Keratinocyte (primary cell): ENCODE results near the gene SLC19A1. TPM values are rescaled to one million over a fixed set of nuclear protein-coding genes. Genes with fewer than 3 reads are reported as not detected.

Experiments used
- DNase-seq: peaks from one replicate; pipeline ENCODE4 v3.0.0-alpha.2; 2011; ENCODE audit warnings: low read depth, missing footprints, low spot score
- FAIRE-seq: peaks from 2 replicates; lab custom pipeline; 2011; peaks lifted over from hg19 to GRCh38; lab: Jason Lieb, UNC
- H2AFZ ChIP-seq: 2 replicates; pipeline ENCODE4 v1.6.0; 2012; ENCODE audit warnings: low read length, control low read depth, inconsistent platforms; ENCODE audit not compliant: control insufficient read depth
- H3K27ac ChIP-seq: 2 replicates; pipeline ENCODE4 v1.5.1; 2011; ENCODE audit warnings: low read length; ENCODE audit not compliant: control insufficient read depth, insufficient read depth
- H3K27me3 ChIP-seq: 3 replicates; pipeline ENCODE4 v1.6.0; 2011; ENCODE audit warnings: low read length; ENCODE audit not compliant: control insufficient read depth, insufficient read depth; ENCODE audit errors: extremely low read depth
- H3K36me3 ChIP-seq, 2 experiments: 2 replicates in 1 of 2; 3 replicates in 1 of 2; pipeline ENCODE4 v1.5.1; 2011; ENCODE audit warnings: low read length in 2 of 2, mild to moderate bottlenecking in 1 of 2; ENCODE audit not compliant: control insufficient read depth in 2 of 2, insufficient read depth in 2 of 2; ENCODE audit errors: extremely low read depth in 1 of 2
- H3K4me1 ChIP-seq: 3 replicates; pipeline ENCODE4 v1.5.1; 2011; ENCODE audit warnings: low read length; ENCODE audit not compliant: control insufficient read depth, insufficient read depth; ENCODE audit errors: extremely low read depth
- H3K4me2 ChIP-seq: 3 replicates; pipeline ENCODE4 v1.6.0; 2011; ENCODE audit warnings: low read depth, low read length; ENCODE audit not compliant: control insufficient read depth, insufficient read depth; ENCODE audit errors: extremely low read depth
- H3K4me3 ChIP-seq, 3 experiments: fragments of 200-600 bp in 1 of 3; sonication (generic) in 1 of 3; 2 replicates in 2 of 3; 3 replicates in 1 of 3; pipeline ENCODE4 v1.5.1; 2011 to 2016; ENCODE audit warnings: low read length in 3 of 3, mild to moderate bottlenecking in 3 of 3, control low read depth in 2 of 3, inconsistent platforms in 1 of 3, low read depth in 1 of 3, mixed read lengths in 1 of 3, mixed run types in 1 of 3, moderate library complexity in 1 of 3; ENCODE audit not compliant: control insufficient read depth in 2 of 3, insufficient read depth in 2 of 3; ENCODE audit errors: extremely low read depth in 1 of 3
- H3K79me2 ChIP-seq: 2 replicates; pipeline ENCODE4 v1.6.0; 2012; ENCODE audit warnings: low read length; ENCODE audit not compliant: control insufficient read depth, insufficient read depth
- H3K9ac ChIP-seq: 3 replicates; pipeline ENCODE4 v1.6.0; 2011; ENCODE audit warnings: low read length; ENCODE audit not compliant: control insufficient read depth, insufficient read depth; ENCODE audit errors: extremely low read depth
- H3K9me1 ChIP-seq: 3 replicates; pipeline ENCODE4 v1.6.0; 2011; ENCODE audit warnings: low read length; ENCODE audit not compliant: control insufficient read depth, insufficient read depth; ENCODE audit errors: extremely low read depth
- H3K9me3 ChIP-seq: 2 replicates; pipeline ENCODE4 v1.5.1; 2012; ENCODE audit warnings: low read depth, low read length; ENCODE audit not compliant: control insufficient read depth
- H4K20me1 ChIP-seq: 3 replicates; pipeline ENCODE4 v1.6.0; 2011; ENCODE audit warnings: low read length; ENCODE audit not compliant: control insufficient read depth, insufficient read depth; ENCODE audit errors: extremely low read depth
- EZH2 ChIP-seq: IDR thresholded peaks from one replicate; pipeline ENCODE4 v1.6.1; 2012; ENCODE audit warnings: inconsistent platforms, mild to moderate bottlenecking, low read length, moderate library complexity
- dilution Hi-C: fragments of 300-500 bp; cut with MboI; formaldehyde crosslinking; loops from one replicate; pipeline ENCODE4 v1.7.0; 2020; ENCODE audit warnings: low sequenced_read_pairs; ENCODE audit not compliant: extremely low pct_ligation_motif_present
- polyA plus RNA-seq, 5 experiments: library from polyadenylated mRNA; depleted of rRNA in 3 of 5; stranded (reverse) in 3 of 5; stranded (forward) in 1 of 5; unstranded in 1 of 5; fragments of >200 nt; gene quantifications; 1 replicate in 1 of 5; 2 replicates in 3 of 5; 3 replicates in 1 of 5; pipeline versions ENCODE4 v1.2.1 to v1.2.3, GENCODE V29; 2011 to 2012; ENCODE audit warnings: missing spikeins in 2 of 5, low read depth in 1 of 5, low replicate concordance in 1 of 5
- TF ChIP-seq, protein P1 (sequence below), 3 experiments: IDR thresholded peaks in 1 of 3; conservative IDR thresholded peaks in 1 of 3; optimal IDR thresholded peaks in 1 of 3; 2 replicates in 2 of 3; 3 replicates in 1 of 3; pipeline versions ENCODE3 to v1.5.1; 2011; ENCODE audit warnings: low read length in 3 of 3, mild to moderate bottlenecking in 3 of 3, moderate library complexity in 2 of 3, control low read depth in 1 of 3, inconsistent platforms in 1 of 3; ENCODE audit not compliant: insufficient read depth in 2 of 3; ENCODE audit errors: extremely low read depth in 1 of 3

SLC19A1 gene
- polyA plus RNA-seq, 1 donor (not counting 4 experiments of a cell fraction or from before 2014, with no cell fraction given): 3.8 TPM

DNA sequence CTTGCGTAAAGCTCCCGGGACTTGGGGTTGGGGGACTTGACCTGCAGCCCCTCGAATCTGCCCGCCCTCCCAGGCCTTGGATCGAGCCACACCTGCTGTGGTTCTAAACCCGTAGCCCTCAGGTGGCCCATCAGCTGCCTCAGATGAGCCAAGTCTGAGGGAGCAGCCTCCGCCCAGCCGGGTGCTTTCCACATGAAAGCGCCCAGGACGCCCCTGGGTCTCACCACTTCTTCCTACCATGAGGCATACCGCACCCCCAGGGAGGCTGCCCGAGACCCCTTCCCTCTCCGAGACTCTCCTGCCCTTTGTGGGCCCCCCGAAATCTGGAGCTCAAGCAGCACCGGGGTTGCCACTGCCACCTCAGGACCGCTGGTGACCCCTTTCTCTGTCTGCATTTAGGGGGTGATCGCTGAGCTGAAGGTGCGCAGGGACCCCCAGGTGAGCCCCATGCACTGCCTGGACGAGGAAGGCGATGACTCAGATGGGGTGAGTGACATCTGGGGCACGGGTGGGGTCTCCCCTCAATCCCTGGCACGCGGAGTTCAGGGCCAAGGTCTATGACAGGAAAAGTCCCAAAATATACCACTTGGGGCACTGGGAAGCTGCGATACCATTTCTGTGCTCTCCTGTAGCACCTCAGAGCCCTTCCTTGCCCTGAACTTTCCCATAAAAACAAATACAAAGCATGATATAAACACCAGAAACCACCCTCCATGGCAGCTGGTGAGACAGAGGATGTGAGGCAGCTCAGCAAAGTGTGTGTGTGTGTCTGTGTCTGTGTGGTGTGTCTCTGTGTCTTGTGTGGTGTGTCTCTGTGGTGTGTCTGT, 68.5 kb downstream of the SLC19A1 start:
- TF ChIP-seq, protein P1, sequence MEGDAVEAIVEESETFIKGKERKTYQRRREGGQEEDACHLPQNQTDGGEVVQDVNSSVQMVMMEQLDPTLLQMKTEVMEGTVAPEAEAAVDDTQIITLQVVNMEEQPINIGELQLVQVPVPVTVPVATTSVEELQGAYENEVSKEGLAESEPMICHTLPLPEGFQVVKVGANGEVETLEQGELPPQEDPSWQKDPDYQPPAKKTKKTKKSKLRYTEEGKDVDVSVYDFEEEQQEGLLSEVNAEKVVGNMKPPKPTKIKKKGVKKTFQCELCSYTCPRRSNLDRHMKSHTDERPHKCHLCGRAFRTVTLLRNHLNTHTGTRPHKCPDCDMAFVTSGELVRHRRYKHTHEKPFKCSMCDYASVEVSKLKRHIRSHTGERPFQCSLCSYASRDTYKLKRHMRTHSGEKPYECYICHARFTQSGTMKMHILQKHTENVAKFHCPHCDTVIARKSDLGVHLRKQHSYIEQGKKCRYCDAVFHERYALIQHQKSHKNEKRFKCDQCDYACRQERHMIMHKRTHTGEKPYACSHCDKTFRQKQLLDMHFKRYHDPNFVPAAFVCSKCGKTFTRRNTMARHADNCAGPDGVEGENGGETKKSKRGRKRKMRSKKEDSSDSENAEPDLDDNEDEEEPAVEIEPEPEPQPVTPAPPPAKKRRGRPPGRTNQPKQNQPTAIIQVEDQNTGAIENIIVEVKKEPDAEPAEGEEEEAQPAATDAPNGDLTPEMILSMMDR (optimal IDR thresholded peaks at IDR 0.05 in 1 of 3, IDR thresholded peaks at IDR 0.05 in 1 of 3, conservative IDR thresholded peaks at IDR 0.05 in 1 of 3; ENCODE audit: extremely low read depth in 1 of 3, insufficient read depth in 2 of 3, low read length in 3 of 3): no peak
- TF ChIP-seq EZH2: no peak
- H3K4me2 ChIP-seq: no peak overlapping the region
- H3K4me1 ChIP-seq: peaks cover 22% of the 10 kb centered on the region
- no peaks in the 10 kb centered on the region for H3K79me2 ChIP-seq
- H3K9me1 ChIP-seq: no peaks in the 10 kb centered on the region
- H3K36me3 ChIP-seq: peaks cover 5 to 8% of the 10 kb centered on the region in 2 experiments
- no peak for DNase-seq
- no peaks in the 10 kb centered on the region for H3K9me3 ChIP-seq
- no peak overlapping the region for H3K9ac ChIP-seq
- H3K27ac ChIP-seq: no peak overlapping the region
- dilution Hi-C loops: no loop called here
- no peak overlapping the region for H3K4me3 ChIP-seq
- H3K27me3 ChIP-seq: no peaks in the 10 kb centered on the region
- no peak for FAIRE-seq
- H2AFZ ChIP-seq: no peak overlapping the region
- H4K20me1 ChIP-seq: no peaks in the 10 kb centered on the region

DNA sequence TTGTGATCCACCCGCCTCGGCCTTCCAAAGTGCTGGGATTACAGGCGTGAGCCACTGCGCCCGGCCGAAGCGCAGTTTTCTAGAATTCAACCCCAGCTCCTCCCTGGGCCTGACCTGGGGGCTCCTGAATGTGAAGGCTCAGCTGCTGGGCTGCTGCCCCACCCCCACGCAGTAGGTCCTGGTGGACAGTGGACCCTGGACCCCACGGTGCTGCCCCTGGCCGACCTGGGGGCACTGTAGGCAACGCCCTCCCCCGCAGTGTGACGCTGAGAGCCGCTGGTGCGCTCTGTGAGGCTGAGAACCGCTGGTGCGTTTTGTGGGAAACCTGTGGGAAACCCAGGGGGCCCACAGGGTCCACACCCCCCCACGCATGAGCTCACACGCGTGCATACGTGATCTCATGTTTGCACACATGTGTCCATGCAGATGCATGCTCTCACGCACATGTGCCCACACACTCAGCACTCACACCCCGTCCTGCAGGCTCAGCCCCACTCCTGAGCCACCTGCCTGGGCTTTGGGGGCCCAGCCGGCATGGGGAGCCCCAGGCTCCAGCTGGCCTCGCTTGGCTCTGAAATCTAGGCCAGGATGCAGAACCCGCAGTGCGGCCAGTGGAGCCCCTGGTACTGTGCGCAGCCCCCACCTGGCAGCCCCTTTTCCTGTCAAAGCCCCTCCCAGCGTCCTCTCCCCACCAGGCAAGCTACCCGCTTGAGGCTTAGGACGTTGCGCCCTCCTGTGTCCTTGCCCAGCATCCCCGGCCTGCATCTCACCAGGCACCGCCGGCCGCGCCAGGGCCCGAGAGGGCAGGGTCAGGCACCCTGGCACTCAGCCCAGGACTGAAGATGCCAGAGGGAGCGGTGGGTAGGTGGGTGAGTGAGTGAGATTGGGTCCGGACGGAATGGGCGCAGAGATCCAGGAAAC, 69.5 kb downstream of the SLC19A1 start:
- H4K20me1 ChIP-seq: no peaks in the 10 kb centered on the region
- no peaks in the 10 kb centered on the region for H3K79me2 ChIP-seq
- FAIRE-seq (no peak), DNase-seq (no peak)
- no peaks in the 10 kb centered on the region for H3K27me3 ChIP-seq
- H3K9me1 ChIP-seq: no peaks in the 10 kb centered on the region
- no peak overlapping the region for H3K4me2 ChIP-seq
- peaks cover 22% of the 10 kb centered on the region for H3K4me1 ChIP-seq
- no peaks in the 10 kb centered on the region for H3K9me3 ChIP-seq
- H3K4me3 ChIP-seq: no peak overlapping the region
- H3K36me3 ChIP-seq: peaks cover 3 to 8% of the 10 kb centered on the region in 2 experiments
- dilution Hi-C loops: no loop called here
- TF ChIP-seq, protein P1 (optimal IDR thresholded peaks at IDR 0.05 in 1 of 3, IDR thresholded peaks at IDR 0.05 in 1 of 3, conservative IDR thresholded peaks at IDR 0.05 in 1 of 3; ENCODE audit: extremely low read depth in 1 of 3, insufficient read depth in 2 of 3, low read length in 3 of 3): no peak
- no peak for TF ChIP-seq EZH2
- no peak overlapping the region for H2AFZ ChIP-seq
- no peak overlapping the region for H3K9ac ChIP-seq
- no peak overlapping the region for H3K27ac ChIP-seq
